ENCODE results near the gene WASF3.

WASF3 gene

GRCh38 chr13:26707122-26708006 lies 149.9 kb downstream of the WASF3 start:
- Histone ChIP-seq H3K27me3 (ENCODE audit: control insufficient read depth in 3 of 3, insufficient read depth in 3 of 3, low read depth in 1 of 3, low read length in 3 of 3) (no peaks in the 10 kb centered on the region), H3K4me1 (ENCODE audit: control insufficient read depth in 2 of 2, insufficient read depth in 1 of 2, low read depth in 1 of 2, low read length in 2 of 2) (no peaks in the 10 kb centered on the region), H3K36me3 (replicated peaks in 1 of 2; ENCODE audit: control insufficient read depth in 2 of 2, insufficient read depth in 2 of 2, low read length in 2 of 2) (no peaks in the 10 kb centered on the region), H2BK12ac (ENCODE audit: low read length) (no peak overlapping the region), H3K9ac (ENCODE audit: low read depth, low read length, poor library complexity) (peak overlapping the region; percentile 72), H3K9me3 (replicated peaks in 1 of 2; ENCODE audit: control insufficient read depth in 2 of 2, insufficient read depth in 1 of 2, low read depth in 1 of 2, low read length in 2 of 2) (no peaks in the 10 kb centered on the region), H3K4ac (ENCODE audit: low read length) (no peak overlapping the region), H2BK5ac (ENCODE audit: low read length) (no peak overlapping the region), H3K4me2 (ENCODE audit: insufficient read depth, low read length, poor library complexity, severe bottlenecking) (no peak overlapping the region), H3K23ac (ENCODE audit: low read depth, low read length, poor library complexity) (no peak overlapping the region), H4K8ac (ENCODE audit: low read depth, low read length) (no peak overlapping the region), H3K18ac (ENCODE audit: low read length) (no peak overlapping the region), H3K4me3 (ENCODE audit: low read length in 2 of 2) (no peak overlapping the region), H3K27ac (replicated peaks; ENCODE audit: low read length) (no peak overlapping the region), H3K79me1 (ENCODE audit: low read depth, low read length) (no peaks in the 10 kb centered on the region), H4K91ac (ENCODE audit: low read depth, low read length, poor library complexity) (no peak overlapping the region), H3K14ac (ENCODE audit: low read length) (no peak overlapping the region), H2BK15ac (ENCODE audit: low read length) (no peak overlapping the region), H2AFZ (ENCODE audit: low read length) (no peak overlapping the region), H2AK5ac (ENCODE audit: low read depth, low read length) (peak overlapping the region; percentile 49), H2BK120ac (ENCODE audit: low read depth, low read length) (no peak overlapping the region)
- no CpG with 5 or more reads among the region's 13 CpGs for WGBS, 2 donors (ENCODE audit: extremely low coverage in 2 of 2, insufficient read length in 2 of 2, insufficient replicate concordance in 1 of 2)
- peak; percentile 48 for DNase-seq (ENCODE audit: low spot score)

- no peak overlapping the region for H3K4me3 ChIP-seq (ENCODE audit: low read length in 2 of 2)
- H3K14ac ChIP-seq (ENCODE audit: low read length): no peak overlapping the region
- no CpG with 5 or more reads among the region's 6 CpGs for WGBS, 2 donors (ENCODE audit: extremely low coverage in 2 of 2, insufficient read length in 2 of 2, insufficient replicate concordance in 1 of 2)
- no peak overlapping the region for H2AFZ ChIP-seq (ENCODE audit: low read length)
- H2BK12ac ChIP-seq (ENCODE audit: low read length): no peak overlapping the region
- H3K79me1 ChIP-seq (ENCODE audit: low read depth, low read length): no peaks in the 10 kb centered on the region
- no peak overlapping the region for H2BK15ac ChIP-seq (ENCODE audit: low read length)
- H3K4me1 ChIP-seq (ENCODE audit: control insufficient read depth in 2 of 2, insufficient read depth in 1 of 2, low read depth in 1 of 2, low read length in 2 of 2): no peaks in the 10 kb centered on the region
- H2BK5ac ChIP-seq (ENCODE audit: low read length): no peak overlapping the region
- H3K9me3 ChIP-seq (replicated peaks in 1 of 2; ENCODE audit: control insufficient read depth in 2 of 2, insufficient read depth in 1 of 2, low read depth in 1 of 2, low read length in 2 of 2): no peaks in the 10 kb centered on the region
- H4K91ac ChIP-seq (ENCODE audit: low read depth, low read length, poor library complexity): no peak overlapping the region
- no peak overlapping the region for H2AK5ac ChIP-seq (ENCODE audit: low read depth, low read length)
- H2BK120ac ChIP-seq (ENCODE audit: low read depth, low read length): no peak overlapping the region
- no peak overlapping the region for H3K27ac ChIP-seq (replicated peaks; ENCODE audit: low read length)
- DNase-seq (ENCODE audit: low spot score): no peak
- no peak overlapping the region for H3K9ac ChIP-seq (ENCODE audit: low read depth, low read length, poor library complexity)
- no peak overlapping the region for H3K18ac ChIP-seq (ENCODE audit: low read length)
- H3K4me2 ChIP-seq (ENCODE audit: insufficient read depth, low read length, poor library complexity, severe bottlenecking): no peak overlapping the region
- no peaks in the 10 kb centered on the region for H3K36me3 ChIP-seq (replicated peaks in 1 of 2; ENCODE audit: control insufficient read depth in 2 of 2, insufficient read depth in 2 of 2, low read length in 2 of 2)
- no peak overlapping the region for H4K8ac ChIP-seq (ENCODE audit: low read depth, low read length)
- H3K23ac ChIP-seq (ENCODE audit: low read depth, low read length, poor library complexity): no peak overlapping the region
- H3K4ac ChIP-seq (ENCODE audit: low read length): no peak overlapping the region
- no peaks in the 10 kb centered on the region for H3K27me3 ChIP-seq (ENCODE audit: control insufficient read depth in 3 of 3, insufficient read depth in 3 of 3, low read depth in 1 of 3, low read length in 3 of 3)
Measured at GRCh38 chr13:26708007-26708297, 150.5 kb downstream of the WASF3 start.

DNA sequence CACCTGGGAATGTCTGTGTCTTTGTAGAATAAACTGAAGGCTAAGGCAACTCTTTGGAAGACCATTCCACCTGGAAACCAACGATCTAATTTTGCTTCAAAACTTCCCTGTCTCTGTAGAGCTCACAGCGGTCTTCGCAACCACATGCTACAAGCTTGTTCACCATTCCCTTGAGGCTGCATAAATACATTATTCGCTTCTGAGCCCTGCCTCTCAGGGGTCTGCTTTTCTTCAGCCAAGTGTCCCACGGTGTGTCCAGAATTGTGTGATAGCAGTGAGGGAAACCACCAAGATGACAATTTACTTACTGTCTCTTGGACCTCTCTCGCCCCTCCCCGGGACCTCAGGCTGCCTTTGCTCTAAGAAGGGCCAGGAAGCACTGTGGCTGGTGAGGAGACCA lies 152.0 kb downstream of the WASF3 start:
- Histone ChIP-seq H3K4me3 (ENCODE audit: low read length in 2 of 2) (no peak overlapping the region), H3K9ac (ENCODE audit: low read depth, low read length, poor library complexity) (no peak overlapping the region), H3K14ac (ENCODE audit: low read length) (no peak overlapping the region), H2AK5ac (ENCODE audit: low read depth, low read length) (no peak overlapping the region), H4K91ac (ENCODE audit: low read depth, low read length, poor library complexity) (no peak overlapping the region), H3K4me2 (ENCODE audit: insufficient read depth, low read length, poor library complexity, severe bottlenecking) (no peak overlapping the region), H2BK12ac (ENCODE audit: low read length) (no peak overlapping the region), H3K4ac (ENCODE audit: low read length) (no peak overlapping the region), H2AFZ (ENCODE audit: low read length) (no peak overlapping the region), H2BK120ac (ENCODE audit: low read depth, low read length) (no peak overlapping the region), H2BK15ac (ENCODE audit: low read length) (no peak overlapping the region), H3K79me1 (ENCODE audit: low read depth, low read length) (no peaks in the 10 kb centered on the region), H3K4me1 (ENCODE audit: control insufficient read depth in 2 of 2, insufficient read depth in 1 of 2, low read depth in 1 of 2, low read length in 2 of 2) (peaks cover 0 to 1% of the 10 kb centered on the region in 2 donors), H4K8ac (ENCODE audit: low read depth, low read length) (no peak overlapping the region), H3K23ac (ENCODE audit: low read depth, low read length, poor library complexity) (no peak overlapping the region), H2BK5ac (ENCODE audit: low read length) (no peak overlapping the region), H3K18ac (ENCODE audit: low read length) (peak overlapping the region; percentile 17), H3K36me3 (replicated peaks in 1 of 2; ENCODE audit: control insufficient read depth in 2 of 2, insufficient read depth in 2 of 2, low read length in 2 of 2) (no peaks in the 10 kb centered on the region), H3K27me3 (ENCODE audit: control insufficient read depth in 3 of 3, insufficient read depth in 3 of 3, low read depth in 1 of 3, low read length in 3 of 3) (no peaks in the 10 kb centered on the region), H3K27ac (replicated peaks; ENCODE audit: low read length) (no peak overlapping the region), H3K9me3 (replicated peaks in 1 of 2; ENCODE audit: control insufficient read depth in 2 of 2, insufficient read depth in 1 of 2, low read depth in 1 of 2, low read length in 2 of 2) (peaks cover 0 to 2% of the 10 kb centered on the region in 2 donors)
- no CpG with 5 or more reads among the region's 7 CpGs for WGBS, 2 donors (ENCODE audit: extremely low coverage in 2 of 2, insufficient read length in 2 of 2, insufficient replicate concordance in 1 of 2)
- no peak for DNase-seq (ENCODE audit: low spot score)

DNA sequence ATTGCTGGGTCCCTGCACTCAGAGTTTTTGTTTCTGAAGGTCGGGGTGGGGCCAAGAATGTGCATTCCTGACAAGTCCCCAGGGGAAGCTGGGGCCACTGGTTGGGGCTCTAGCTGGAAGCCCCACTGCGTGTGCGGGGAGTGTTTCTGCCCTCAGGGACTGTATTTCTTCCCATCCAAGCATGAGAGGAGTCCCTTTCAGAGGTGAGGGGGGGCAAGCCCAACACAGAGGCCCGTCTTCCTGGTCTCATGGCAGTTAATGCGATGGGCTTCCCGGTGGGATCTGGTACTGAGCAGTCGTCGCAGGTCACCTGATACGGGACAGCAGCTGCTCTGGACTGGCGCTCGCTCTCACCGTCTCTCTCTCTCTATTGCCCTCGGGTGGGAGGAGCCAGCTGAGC lies 152.7 kb downstream of the WASF3 start:
- DNase-seq (ENCODE audit: low spot score): no peak

More for the DNA sequence above, 152.7 kb downstream of the WASF3 start:
- peaks cover 0 to 1% of the 10 kb centered on the region in 2 donors for H3K4me1 ChIP-seq (ENCODE audit: control insufficient read depth in 2 of 2, insufficient read depth in 1 of 2, low read depth in 1 of 2, low read length in 2 of 2)
- H3K79me1 ChIP-seq (ENCODE audit: low read depth, low read length): no peaks in the 10 kb centered on the region
- H2AFZ ChIP-seq (ENCODE audit: low read length): no peak overlapping the region
- no peak overlapping the region for H3K9ac ChIP-seq (ENCODE audit: low read depth, low read length, poor library complexity)
- no peak overlapping the region for H3K4ac ChIP-seq (ENCODE audit: low read length)
- no CpG with 5 or more reads among the region's 13 CpGs for WGBS, 2 donors (ENCODE audit: extremely low coverage in 2 of 2, insufficient read length in 2 of 2, insufficient replicate concordance in 1 of 2)
- H3K36me3 ChIP-seq (replicated peaks in 1 of 2; ENCODE audit: control insufficient read depth in 2 of 2, insufficient read depth in 2 of 2, low read length in 2 of 2): no peaks in the 10 kb centered on the region
- H3K14ac ChIP-seq (ENCODE audit: low read length): no peak overlapping the region
- H3K9me3 ChIP-seq (replicated peaks in 1 of 2; ENCODE audit: control insufficient read depth in 2 of 2, insufficient read depth in 1 of 2, low read depth in 1 of 2, low read length in 2 of 2): peaks cover 0 to 2% of the 10 kb centered on the region in 2 donors
- H4K91ac ChIP-seq (ENCODE audit: low read depth, low read length, poor library complexity): no peak overlapping the region
- H2BK12ac ChIP-seq (ENCODE audit: low read length): no peak overlapping the region
- H3K4me3 ChIP-seq (ENCODE audit: low read length in 2 of 2): no peak overlapping the region
- H2BK120ac ChIP-seq (ENCODE audit: low read depth, low read length): no peak overlapping the region
- H3K4me2 ChIP-seq (ENCODE audit: insufficient read depth, low read length, poor library complexity, severe bottlenecking): no peak overlapping the region
- H3K27ac ChIP-seq (replicated peaks; ENCODE audit: low read length): no peak overlapping the region
- no peaks in the 10 kb centered on the region for H3K27me3 ChIP-seq (ENCODE audit: control insufficient read depth in 3 of 3, insufficient read depth in 3 of 3, low read depth in 1 of 3, low read length in 3 of 3)
- H2BK5ac ChIP-seq (ENCODE audit: low read length): no peak overlapping the region
- H2AK5ac ChIP-seq (ENCODE audit: low read depth, low read length): no peak overlapping the region
- H3K18ac ChIP-seq (ENCODE audit: low read length): no peak overlapping the region
- H3K23ac ChIP-seq (ENCODE audit: low read depth, low read length, poor library complexity): no peak overlapping the region
- H4K8ac ChIP-seq (ENCODE audit: low read depth, low read length): no peak overlapping the region
- H2BK15ac ChIP-seq (ENCODE audit: low read length): no peak overlapping the region

Data from neuronal stem cell (in vitro differentiated cells).